Measurements from ENCODE around the gene EXOC7.

The EXOC7 gene

DNA sequence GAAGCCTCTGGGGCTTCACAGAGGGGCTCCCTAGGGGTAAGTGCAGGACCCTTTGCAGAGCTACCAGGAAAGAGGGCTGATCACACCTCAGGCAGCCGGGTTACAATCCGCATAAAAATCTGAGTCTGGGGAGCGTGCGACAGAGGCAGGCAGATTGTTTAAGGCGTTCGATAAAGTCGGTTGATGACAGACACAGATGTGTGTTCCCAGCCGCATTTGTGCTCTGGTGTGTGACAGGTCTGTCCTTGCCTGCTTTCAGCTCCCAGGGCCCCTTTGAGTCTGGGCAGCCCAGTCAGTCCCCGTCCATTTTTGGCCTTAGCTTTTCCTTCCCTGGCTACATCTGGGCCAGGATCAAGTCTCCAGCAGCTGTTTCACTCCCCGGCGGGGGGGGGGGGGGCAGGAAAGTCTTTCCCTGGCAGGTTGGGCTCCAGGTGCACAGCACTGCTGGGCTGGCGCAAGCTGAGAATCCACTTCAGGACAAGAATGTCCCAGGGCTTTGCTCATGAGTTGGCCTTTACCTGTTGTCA is 25.9 kb downstream of the EXOC7 start:
- Histone ChIP-seq H3K23ac (ENCODE audit: low read length in 2 of 2) (no peak overlapping the region), H2BK120ac (ENCODE audit: low read depth, low read length) (no peak overlapping the region), H3K9ac (ENCODE audit: low read length) (no peak overlapping the region), H2BK15ac (ENCODE audit: low read depth, poor library complexity, severe bottlenecking) (no peak overlapping the region), H3K36me3 (ENCODE audit: control insufficient read depth in 1 of 2, insufficient read depth in 2 of 2, low read depth in 1 of 2, low read length in 2 of 2) (peaks cover 1 to 14% of the 10 kb centered on the region in 2 experiments), H2BK5ac (ENCODE audit: low read depth, low read length, poor library complexity, severe bottlenecking) (no peak overlapping the region), H4K91ac (ENCODE audit: low read length) (no peak overlapping the region), H4K8ac (ENCODE audit: low read length) (no peak overlapping the region), H3K14ac (ENCODE audit: low read length in 2 of 2) (no peak overlapping the region), H2AFZ (ENCODE audit: low read depth, low read length) (no peak overlapping the region), H3K9me3 (ENCODE audit: control insufficient read depth, low read length) (no peaks in the 10 kb centered on the region), H3K4me1 (ENCODE audit: control insufficient read depth, insufficient read depth, low read depth, low read length) (peaks cover 49% of the 10 kb centered on the region), H3K27ac (ENCODE audit: low read length, poor library complexity, severe bottlenecking) (no peak overlapping the region), H2AK5ac (ENCODE audit: low read length, severe bottlenecking) (no peak overlapping the region), H2BK12ac (ENCODE audit: low read length in 2 of 2) (no peak overlapping the region), H3K18ac (ENCODE audit: low read depth in 1 of 2, low read length in 2 of 2) (no peak overlapping the region), H3K4me3 (ENCODE audit: insufficient read depth in 1 of 2, low read depth in 1 of 2, low read length in 2 of 2) (no peak overlapping the region), H3K79me1 (replicated peaks; ENCODE audit: low read length, poor library complexity, severe bottlenecking) (no peaks in the 10 kb centered on the region), H3K4ac (ENCODE audit: low read depth in 1 of 2, low read length in 2 of 2) (no peak overlapping the region), H3K4me2 (ENCODE audit: low read length, poor library complexity, severe bottlenecking) (no peak overlapping the region), H3K27me3 (ENCODE audit: control insufficient read depth in 1 of 2, insufficient read depth in 1 of 2, low read length in 2 of 2) (peaks cover 69 to 77% of the 10 kb centered on the region in 2 experiments)
- 49% methylated on average over 12 of the region's 12 CpGs for WGBS
- DNase-seq: no peak

GRCh38 chr17:76076765-76077583 is 26.6 kb downstream of the EXOC7 start:
- H3K14ac ChIP-seq (ENCODE audit: low read length in 2 of 2): no peak overlapping the region
- no peaks in the 10 kb centered on the region for H3K9me3 ChIP-seq (ENCODE audit: control insufficient read depth, low read length)
- no peak overlapping the region for H2BK5ac ChIP-seq (ENCODE audit: low read depth, low read length, poor library complexity, severe bottlenecking)
- no peak overlapping the region for H2AFZ ChIP-seq (ENCODE audit: low read depth, low read length)
- no peak overlapping the region for H3K18ac ChIP-seq (ENCODE audit: low read depth in 1 of 2, low read length in 2 of 2)
- H3K4me2 ChIP-seq (ENCODE audit: low read length, poor library complexity, severe bottlenecking): no peak overlapping the region
- H2BK120ac ChIP-seq (ENCODE audit: low read depth, low read length): no peak overlapping the region
- no peak overlapping the region for H4K91ac ChIP-seq (ENCODE audit: low read length)
- H4K8ac ChIP-seq (ENCODE audit: low read length): no peak overlapping the region
- H3K27ac ChIP-seq (ENCODE audit: low read length, poor library complexity, severe bottlenecking): no peak overlapping the region
- H3K4me3 ChIP-seq (ENCODE audit: insufficient read depth in 1 of 2, low read depth in 1 of 2, low read length in 2 of 2): peak overlapping the region in 1 of 2 experiments; percentile 26
- H3K27me3 ChIP-seq (ENCODE audit: control insufficient read depth in 1 of 2, insufficient read depth in 1 of 2, low read length in 2 of 2): peaks cover 69 to 77% of the 10 kb centered on the region in 2 experiments
- no peak overlapping the region for H2AK5ac ChIP-seq (ENCODE audit: low read length, severe bottlenecking)
- 12% methylated on average over 80 of the region's 82 CpGs for WGBS
- H2BK12ac ChIP-seq (ENCODE audit: low read length in 2 of 2): no peak overlapping the region
- H3K36me3 ChIP-seq (ENCODE audit: control insufficient read depth in 1 of 2, insufficient read depth in 2 of 2, low read depth in 1 of 2, low read length in 2 of 2): peaks cover 0 to 7% of the 10 kb centered on the region in 2 experiments
- H3K79me1 ChIP-seq (replicated peaks; ENCODE audit: low read length, poor library complexity, severe bottlenecking): no peaks in the 10 kb centered on the region
- no peak overlapping the region for H3K4ac ChIP-seq (ENCODE audit: low read depth in 1 of 2, low read length in 2 of 2)
- H3K4me1 ChIP-seq (ENCODE audit: control insufficient read depth, insufficient read depth, low read depth, low read length): peaks cover 47% of the 10 kb centered on the region
- H3K23ac ChIP-seq (ENCODE audit: low read length in 2 of 2): no peak overlapping the region
- H2BK15ac ChIP-seq (ENCODE audit: low read depth, poor library complexity, severe bottlenecking): no peak overlapping the region
- no peak for DNase-seq
- H3K9ac ChIP-seq (ENCODE audit: low read length): no peak overlapping the region

- Histone ChIP-seq H2BK5ac (ENCODE audit: low read depth, low read length, poor library complexity, severe bottlenecking) (no peak overlapping the region), H3K4me3 (ENCODE audit: insufficient read depth in 1 of 2, low read depth in 1 of 2, low read length in 2 of 2) (peak overlapping the region in 1 of 2 experiments; percentile 26), H2AFZ (ENCODE audit: low read depth, low read length) (no peak overlapping the region), H3K36me3 (ENCODE audit: control insufficient read depth in 1 of 2, insufficient read depth in 2 of 2, low read depth in 1 of 2, low read length in 2 of 2) (no peaks in the 10 kb centered on the region), H4K91ac (ENCODE audit: low read length) (no peak overlapping the region), H2BK120ac (ENCODE audit: low read depth, low read length) (no peak overlapping the region), H3K9ac (ENCODE audit: low read length) (no peak overlapping the region), H3K4me1 (ENCODE audit: control insufficient read depth, insufficient read depth, low read depth, low read length) (peaks cover 43% of the 10 kb centered on the region), H2BK12ac (ENCODE audit: low read length in 2 of 2) (no peak overlapping the region), H3K4me2 (ENCODE audit: low read length, poor library complexity, severe bottlenecking) (no peak overlapping the region), H2BK15ac (ENCODE audit: low read depth, poor library complexity, severe bottlenecking) (no peak overlapping the region), H3K27me3 (ENCODE audit: control insufficient read depth in 1 of 2, insufficient read depth in 1 of 2, low read length in 2 of 2) (peaks cover 69 to 77% of the 10 kb centered on the region in 2 experiments), H3K9me3 (ENCODE audit: control insufficient read depth, low read length) (no peaks in the 10 kb centered on the region), H3K79me1 (replicated peaks; ENCODE audit: low read length, poor library complexity, severe bottlenecking) (no peaks in the 10 kb centered on the region), H3K23ac (ENCODE audit: low read length in 2 of 2) (no peak overlapping the region), H3K18ac (ENCODE audit: low read depth in 1 of 2, low read length in 2 of 2) (no peak overlapping the region), H3K14ac (ENCODE audit: low read length in 2 of 2) (no peak overlapping the region), H2AK5ac (ENCODE audit: low read length, severe bottlenecking) (no peak overlapping the region), H3K4ac (ENCODE audit: low read depth in 1 of 2, low read length in 2 of 2) (no peak overlapping the region), H3K27ac (ENCODE audit: low read length, poor library complexity, severe bottlenecking) (no peak overlapping the region), H4K8ac (ENCODE audit: low read length) (no peak overlapping the region)
- no peak for DNase-seq
- WGBS: 8% methylated on average over 40 of the region's 41 CpGs
Measured at GRCh38 chr17:76076146-76076764, 27.3 kb downstream of the EXOC7 start.

Measured in mesenchymal stem cell (in vitro differentiated cells and primary cell).